Stimulated activated memory B cell treated with anti-CD40 and anti-IgM and Interleukin-4, amounts not matched to agents 10 μg/mL and 1 μg/mL and 100 μg/mL, for 72 hours (primary cell): ENCODE data around the gene RNF144A.

Experiments used
- ATAC-seq: fragments of 150-1000 bp; cut with Tn5 transposase; 2 replicates; pipeline ENCODE4 v1.10.0; 2021
- H3K27ac Mint-ChIP-seq: one replicate; pipeline ENCODE4 v1.8.0; 2022; ENCODE audit warnings: mild to moderate bottlenecking, mixed read lengths
- H3K27me3 Mint-ChIP-seq: one replicate; pipeline ENCODE4 v1.8.0; 2022; ENCODE audit warnings: mixed read lengths
- H3K36me3 Mint-ChIP-seq: one replicate; pipeline ENCODE4 v1.8.0; 2022; ENCODE audit warnings: mixed read lengths
- H3K4me1 Mint-ChIP-seq: one replicate; pipeline ENCODE4 v1.8.0; 2022; ENCODE audit warnings: mixed read lengths
- H3K4me3 Mint-ChIP-seq: one replicate; pipeline ENCODE4 v1.8.0; 2022; ENCODE audit warnings: mild to moderate bottlenecking, moderate library complexity, mixed read lengths
- H3K9me3 Mint-ChIP-seq: one replicate; pipeline ENCODE4 v1.8.0; 2022; ENCODE audit warnings: mixed read lengths

The RNF144A gene

GRCh38 chr2:7019191-7019590, 102.0 kb downstream of the RNF144A start:
- no peak overlapping the region for H3K4me3 Mint-ChIP-seq
- H3K27ac Mint-ChIP-seq, result no peak overlapping the region

GRCh38 chr2:7020059-7020458, 102.8 kb downstream of the RNF144A start:
- Mint-ChIP-seq H3K27ac (no peak overlapping the region), H3K27me3 (no peaks in the 10 kb centered on the region), H3K4me1 (no peaks in the 10 kb centered on the region), H3K4me3 (no peak overlapping the region), H3K9me3 (no peaks in the 10 kb centered on the region), H3K36me3 (no peaks in the 10 kb centered on the region)
- ATAC-seq, result no peak

More at GRCh38 chr2:7019191-7019590, 102.0 kb downstream of the RNF144A start:
- ATAC-seq, result no peak
- Mint-ChIP-seq H3K9me3 (no peaks in the 10 kb centered on the region), H3K27me3 (no peaks in the 10 kb centered on the region), H3K36me3 (no peaks in the 10 kb centered on the region), H3K4me1 (peaks cover 4% of the 10 kb centered on the region)

- Mint-ChIP-seq H3K27me3 (no peaks in the 10 kb centered on the region), H3K36me3 (no peaks in the 10 kb centered on the region), H3K9me3 (no peaks in the 10 kb centered on the region), H3K27ac (no peak overlapping the region), H3K4me3 (no peak overlapping the region), H3K4me1 (no peaks in the 10 kb centered on the region)
- no peak for ATAC-seq
These were observed 103.3 kb downstream of the RNF144A start for GRCh38 chr2:7020468-7020867.

GRCh38 chr2:7020939-7021470, 103.8 kb downstream of the RNF144A start:
- Mint-ChIP-seq H3K9me3 (no peaks in the 10 kb centered on the region), H3K27me3 (no peaks in the 10 kb centered on the region), H3K4me1 (no peaks in the 10 kb centered on the region), H3K4me3 (no peak overlapping the region), H3K27ac (no peak overlapping the region), H3K36me3 (no peaks in the 10 kb centered on the region)
- ATAC-seq, result peak; percentile 42

- no peak for ATAC-seq
- Mint-ChIP-seq H3K27me3 (no peaks in the 10 kb centered on the region), H3K36me3 (no peaks in the 10 kb centered on the region), H3K4me3 (no peak overlapping the region), H3K4me1 (no peaks in the 10 kb centered on the region), H3K27ac (no peak overlapping the region), H3K9me3 (no peaks in the 10 kb centered on the region)
These were observed 105.5 kb downstream of the RNF144A start for GRCh38 chr2:7022492-7023385.

- Mint-ChIP-seq H3K27me3 (no peaks in the 10 kb centered on the region), H3K36me3 (no peaks in the 10 kb centered on the region), H3K9me3 (no peaks in the 10 kb centered on the region), H3K4me3 (no peak overlapping the region), H3K4me1 (no peaks in the 10 kb centered on the region), H3K27ac (no peak overlapping the region)
- no peak for ATAC-seq
These were observed 106.3 kb downstream of the RNF144A start for GRCh38 chr2:7023542-7023941.

GRCh38 chr2:7024261-7024660, 107.0 kb downstream of the RNF144A start:
- H3K27me3 Mint-ChIP-seq, result no peaks in the 10 kb centered on the region

GRCh38 chr2:7025082-7025481, 107.9 kb downstream of the RNF144A start:
- H3K27me3 Mint-ChIP-seq, result no peaks in the 10 kb centered on the region
- no peaks in the 10 kb centered on the region for H3K4me1 Mint-ChIP-seq
- no peaks in the 10 kb centered on the region for H3K9me3 Mint-ChIP-seq
- H3K4me3 Mint-ChIP-seq, result no peak overlapping the region
- no peak for ATAC-seq
- no peak overlapping the region for H3K27ac Mint-ChIP-seq
- no peaks in the 10 kb centered on the region for H3K36me3 Mint-ChIP-seq

More at GRCh38 chr2:7024261-7024660, 107.0 kb downstream of the RNF144A start:
- Mint-ChIP-seq H3K4me3 (no peak overlapping the region), H3K36me3 (no peaks in the 10 kb centered on the region), H3K27ac (no peak overlapping the region), H3K4me1 (no peaks in the 10 kb centered on the region), H3K9me3 (no peaks in the 10 kb centered on the region)
- no peak for ATAC-seq

- no peak overlapping the region for H3K4me3 Mint-ChIP-seq
- ATAC-seq, result no peak
- no peak overlapping the region for H3K27ac Mint-ChIP-seq
- no peaks in the 10 kb centered on the region for H3K9me3 Mint-ChIP-seq
- no peaks in the 10 kb centered on the region for H3K27me3 Mint-ChIP-seq
- no peaks in the 10 kb centered on the region for H3K36me3 Mint-ChIP-seq
- no peaks in the 10 kb centered on the region for H3K4me1 Mint-ChIP-seq
These were observed 109.5 kb downstream of the RNF144A start for GRCh38 chr2:7026742-7027141.

GRCh38 chr2:7027411-7027810, 110.2 kb downstream of the RNF144A start:
- no peak for ATAC-seq
- Mint-ChIP-seq H3K27ac (no peak overlapping the region), H3K4me1 (no peaks in the 10 kb centered on the region), H3K9me3 (no peaks in the 10 kb centered on the region), H3K4me3 (no peak overlapping the region), H3K27me3 (no peaks in the 10 kb centered on the region), H3K36me3 (peaks cover 1% of the 10 kb centered on the region)

- no peak overlapping the region for H3K4me3 Mint-ChIP-seq
- H3K4me1 Mint-ChIP-seq, result no peaks in the 10 kb centered on the region
- H3K9me3 Mint-ChIP-seq, result no peaks in the 10 kb centered on the region
- H3K27ac Mint-ChIP-seq, result no peak overlapping the region
- H3K36me3 Mint-ChIP-seq, result peaks cover 5% of the 10 kb centered on the region
- no peak for ATAC-seq
- H3K27me3 Mint-ChIP-seq, result no peaks in the 10 kb centered on the region
These were observed 110.9 kb downstream of the RNF144A start for GRCh38 chr2:7027956-7028655.

GRCh38 chr2:7028846-7029245, 111.6 kb downstream of the RNF144A start:
- Mint-ChIP-seq H3K27ac (no peak overlapping the region), H3K27me3 (no peaks in the 10 kb centered on the region), H3K9me3 (no peaks in the 10 kb centered on the region)

GRCh38 chr2:7029291-7030059, 112.3 kb downstream of the RNF144A start:
- no peak for ATAC-seq
- Mint-ChIP-seq H3K27ac (no peak overlapping the region), H3K4me1 (no peaks in the 10 kb centered on the region), H3K9me3 (no peaks in the 10 kb centered on the region), H3K27me3 (no peaks in the 10 kb centered on the region), H3K36me3 (peaks cover 5% of the 10 kb centered on the region), H3K4me3 (no peak overlapping the region)

More at GRCh38 chr2:7028846-7029245, 111.6 kb downstream of the RNF144A start:
- Mint-ChIP-seq H3K36me3 (peaks cover 5% of the 10 kb centered on the region), H3K4me3 (no peak overlapping the region), H3K4me1 (no peaks in the 10 kb centered on the region)
- no peak for ATAC-seq

- no peaks in the 10 kb centered on the region for H3K9me3 Mint-ChIP-seq
- no peak overlapping the region for H3K27ac Mint-ChIP-seq
- H3K27me3 Mint-ChIP-seq, result no peaks in the 10 kb centered on the region
- H3K4me3 Mint-ChIP-seq, result no peak overlapping the region
- peaks cover 5% of the 10 kb centered on the region for H3K36me3 Mint-ChIP-seq
- H3K4me1 Mint-ChIP-seq, result no peaks in the 10 kb centered on the region
- ATAC-seq, result no peak
These were observed 113.6 kb downstream of the RNF144A start for GRCh38 chr2:7030810-7031209.
